Neural cell (in vitro differentiated cells): ENCODE results near the gene PTPRQ. TPM values are rescaled to one million over a fixed set of nuclear protein-coding genes. Genes with fewer than 3 reads are reported as not detected.

Experiments used
- H2AFZ ChIP-seq: fragments of 200-600, 300-800 bp; sonication (generic), shearing (Covaris generic); 2 replicates; pipeline ENCODE4 v1.6.0; 2014; ENCODE audit warnings: low read depth, mild to moderate bottlenecking, antibody characterized with exemption, low read length, moderate library complexity
- H3F3A ChIP-seq: fragments of 200-600 bp; shearing (Covaris generic); 2 replicates; pipeline ENCODE4 v1.6.1; 2016; ENCODE audit warnings: mild to moderate bottlenecking, moderate library complexity, mixed read lengths, antibody characterized with exemption, low read length; ENCODE audit not compliant: insufficient read depth, poor library complexity, severe bottlenecking
- H3K27ac ChIP-seq: fragments of 200-600, 300-800 bp; sonication (generic), shearing (Covaris generic); 2 replicates; pipeline ENCODE4 v1.5.1; 2014; ENCODE audit warnings: mild to moderate bottlenecking, low read length, moderate library complexity
- H3K27me3 ChIP-seq: fragments of 300-800, 200-600 bp; sonication (generic), shearing (Covaris generic); 2 replicates; pipeline ENCODE4 v1.6.0; 2014; ENCODE audit warnings: mild to moderate bottlenecking, low read depth, low read length, moderate library complexity; ENCODE audit not compliant: insufficient read depth
- H3K36me3 ChIP-seq: fragments of 300-800, 200-600 bp; sonication (generic), shearing (Covaris generic); 2 replicates; pipeline ENCODE4 v1.5.1; 2014; ENCODE audit warnings: mild to moderate bottlenecking, antibody characterized with exemption, low read length, moderate library complexity; ENCODE audit not compliant: insufficient read depth
- H3K4me2 ChIP-seq: fragments of 300-800, 200-600 bp; sonication (generic), shearing (Covaris generic); 2 replicates; pipeline ENCODE4 v1.6.0; 2014; ENCODE audit warnings: mild to moderate bottlenecking, low read length
- H3K4me3 ChIP-seq: fragments of 300-800, 200-600 bp; sonication (generic), shearing (Covaris generic); 2 replicates; pipeline ENCODE4 v1.5.1; 2014; ENCODE audit warnings: mild to moderate bottlenecking, low read length, moderate library complexity
- H3K79me2 ChIP-seq: fragments of 200-600 bp; shearing (Covaris generic); replicated peaks from 2 replicates; pipeline ENCODE4 v1.6.0; 2014; ENCODE audit warnings: mild to moderate bottlenecking, low read length, moderate library complexity; ENCODE audit not compliant: insufficient read depth
- H3K9ac ChIP-seq: fragments of 300-800, 200-600 bp; sonication (generic), shearing (Covaris generic); 2 replicates; pipeline ENCODE4 v1.6.1; 2016; ENCODE audit warnings: mild to moderate bottlenecking, low read length, mixed read lengths
- H3K9me2 ChIP-seq: fragments of 200-600 bp; shearing (Covaris generic); 2 replicates; pipeline ENCODE4 v1.6.1; 2016; ENCODE audit warnings: mild to moderate bottlenecking, low read length, mixed read lengths; ENCODE audit not compliant: insufficient read depth
- H3K9me3 ChIP-seq: fragments of 200-600, 300-800 bp; sonication (generic), shearing (Covaris generic); 2 replicates; pipeline ENCODE4 v1.6.1; 2016; ENCODE audit warnings: mild to moderate bottlenecking, mixed run types, low read length, moderate library complexity, mixed read lengths
- H4K20me1 ChIP-seq: fragments of 200-600 bp; shearing (Covaris generic); 2 replicates; pipeline ENCODE4 v1.6.1; 2016; ENCODE audit warnings: mild to moderate bottlenecking, mixed run types; ENCODE audit not compliant: insufficient read depth
- EP300 ChIP-seq: fragments of 450-650 bp; conservative IDR thresholded peaks from 2 replicates; pipeline ENCODE4 v1.6.1; 2014; ENCODE audit warnings: antibody characterized with exemption, mild to moderate bottlenecking, moderate library complexity; ENCODE audit not compliant: poor library complexity, severe bottlenecking
- EZH2 ChIP-seq: fragments of 200-600, 300-800 bp; shearing (Covaris generic), sonication (generic); IDR thresholded peaks from 2 replicates; pipeline ENCODE4 v1.6.1; 2014; ENCODE audit warnings: antibody characterized with exemption, low read length, borderline replicate concordance, mild to moderate bottlenecking; ENCODE audit not compliant: insufficient read depth, poor library complexity, severe bottlenecking
- MXI1 ChIP-seq: fragments of 450-650 bp; conservative IDR thresholded peaks from 2 replicates; pipeline ENCODE4 v1.6.1; 2014; ENCODE audit warnings: antibody characterized with exemption, mild to moderate bottlenecking; ENCODE audit not compliant: poor library complexity, severe bottlenecking
- POLR2AphosphoS5 ChIP-seq: IDR thresholded peaks from 2 replicates; pipeline ENCODE4 v1.6.1; 2012
- RAD21 ChIP-seq: fragments of 450-650 bp; conservative IDR thresholded peaks from 2 replicates; pipeline ENCODE4 v1.6.1; 2014; ENCODE audit warnings: antibody characterized with exemption, mild to moderate bottlenecking, moderate library complexity
- SMC3 ChIP-seq: fragments of 450-650 bp; conservative IDR thresholded peaks from 2 replicates; pipeline ENCODE4 v1.6.1; 2014; ENCODE audit warnings: antibody characterized with exemption, mild to moderate bottlenecking, moderate library complexity; ENCODE audit not compliant: poor library complexity
- TAF1 ChIP-seq: IDR thresholded peaks from 2 replicates; pipeline ENCODE4 v1.6.1; 2012; ENCODE audit warnings: low read depth
- polyA plus RNA-seq: library from polyadenylated mRNA; depleted of rRNA; stranded (reverse); fragments of >200 nt; gene quantifications from 2 replicates; pipeline ENCODE4 v1.2.3, GENCODE V29; 2014
- TF ChIP-seq, protein P1 (sequence below): fragments of 450-650 bp; IDR thresholded peaks from 2 replicates; pipeline ENCODE4 v1.5.1; 2014; ENCODE audit warnings: antibody characterized with exemption, mild to moderate bottlenecking, moderate library complexity; ENCODE audit not compliant: poor library complexity, severe bottlenecking
- TF ChIP-seq, protein P2 (sequence below): IDR thresholded peaks from 2 replicates; pipeline ENCODE4 v1.6.1; 2012; ENCODE audit warnings: borderline replicate concordance

Gene PTPRQ
- polyA plus RNA-seq, 1 donor from 2014 or later, result not detected

DNA sequence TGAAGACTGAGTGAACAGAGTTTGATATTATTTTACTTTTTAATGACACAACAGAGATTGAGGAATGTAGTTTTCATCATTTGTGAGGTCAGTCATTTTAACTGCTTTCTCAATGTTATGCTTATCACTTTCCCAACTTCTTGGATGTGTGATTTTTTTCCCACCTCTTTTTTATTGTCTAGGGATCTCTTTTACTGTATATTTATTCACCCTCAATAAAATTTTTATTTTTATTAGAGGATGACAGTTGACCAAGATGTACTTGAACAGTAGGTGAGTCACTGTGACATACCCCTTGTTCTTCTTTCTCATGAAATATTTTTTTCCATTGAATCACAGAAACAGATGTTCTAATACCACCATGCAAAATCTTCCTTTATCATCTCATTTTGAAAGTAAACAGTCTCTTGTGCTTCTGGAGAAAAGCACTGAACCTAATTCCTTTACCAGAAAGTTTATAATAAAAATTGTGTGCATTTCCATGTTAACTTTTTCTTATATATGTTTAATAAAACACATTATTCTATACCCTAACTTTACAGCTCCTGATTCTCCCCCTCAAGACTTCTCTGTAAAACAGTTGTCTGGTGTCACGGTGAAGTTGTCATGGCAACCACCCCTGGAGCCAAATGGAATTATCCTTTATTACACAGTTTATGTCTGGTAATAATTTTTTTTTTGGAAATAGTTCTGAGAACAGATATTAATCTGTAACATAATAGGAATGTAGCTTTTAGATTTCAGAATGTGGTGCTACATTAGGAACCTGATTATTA, 65.9 kb downstream of the PTPRQ start:
- H4K20me1 ChIP-seq, result no peaks in the 10 kb centered on the region
- H3K27ac ChIP-seq, result no peak overlapping the region
- H3K4me3 ChIP-seq, result no peak overlapping the region
- H3K4me2 ChIP-seq, result no peak overlapping the region
- H2AFZ ChIP-seq, result no peak overlapping the region
- H3F3A ChIP-seq, result no peaks in the 10 kb centered on the region
- H3K9me3 ChIP-seq, result no peaks in the 10 kb centered on the region
- no peak overlapping the region for H3K9ac ChIP-seq
- H3K36me3 ChIP-seq, result no peaks in the 10 kb centered on the region
- no peaks in the 10 kb centered on the region for H3K79me2 ChIP-seq
- TF ChIP-seq, protein P1, sequence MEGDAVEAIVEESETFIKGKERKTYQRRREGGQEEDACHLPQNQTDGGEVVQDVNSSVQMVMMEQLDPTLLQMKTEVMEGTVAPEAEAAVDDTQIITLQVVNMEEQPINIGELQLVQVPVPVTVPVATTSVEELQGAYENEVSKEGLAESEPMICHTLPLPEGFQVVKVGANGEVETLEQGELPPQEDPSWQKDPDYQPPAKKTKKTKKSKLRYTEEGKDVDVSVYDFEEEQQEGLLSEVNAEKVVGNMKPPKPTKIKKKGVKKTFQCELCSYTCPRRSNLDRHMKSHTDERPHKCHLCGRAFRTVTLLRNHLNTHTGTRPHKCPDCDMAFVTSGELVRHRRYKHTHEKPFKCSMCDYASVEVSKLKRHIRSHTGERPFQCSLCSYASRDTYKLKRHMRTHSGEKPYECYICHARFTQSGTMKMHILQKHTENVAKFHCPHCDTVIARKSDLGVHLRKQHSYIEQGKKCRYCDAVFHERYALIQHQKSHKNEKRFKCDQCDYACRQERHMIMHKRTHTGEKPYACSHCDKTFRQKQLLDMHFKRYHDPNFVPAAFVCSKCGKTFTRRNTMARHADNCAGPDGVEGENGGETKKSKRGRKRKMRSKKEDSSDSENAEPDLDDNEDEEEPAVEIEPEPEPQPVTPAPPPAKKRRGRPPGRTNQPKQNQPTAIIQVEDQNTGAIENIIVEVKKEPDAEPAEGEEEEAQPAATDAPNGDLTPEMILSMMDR, result no peak
- TF ChIP-seq SMC3 (no peak), RAD21 (no peak), POLR2AphosphoS5 (no peak), EP300 (no peak), MXI1 (no peak), TAF1 (no peak), EZH2 (no peak)
- TF ChIP-seq, protein P2, sequence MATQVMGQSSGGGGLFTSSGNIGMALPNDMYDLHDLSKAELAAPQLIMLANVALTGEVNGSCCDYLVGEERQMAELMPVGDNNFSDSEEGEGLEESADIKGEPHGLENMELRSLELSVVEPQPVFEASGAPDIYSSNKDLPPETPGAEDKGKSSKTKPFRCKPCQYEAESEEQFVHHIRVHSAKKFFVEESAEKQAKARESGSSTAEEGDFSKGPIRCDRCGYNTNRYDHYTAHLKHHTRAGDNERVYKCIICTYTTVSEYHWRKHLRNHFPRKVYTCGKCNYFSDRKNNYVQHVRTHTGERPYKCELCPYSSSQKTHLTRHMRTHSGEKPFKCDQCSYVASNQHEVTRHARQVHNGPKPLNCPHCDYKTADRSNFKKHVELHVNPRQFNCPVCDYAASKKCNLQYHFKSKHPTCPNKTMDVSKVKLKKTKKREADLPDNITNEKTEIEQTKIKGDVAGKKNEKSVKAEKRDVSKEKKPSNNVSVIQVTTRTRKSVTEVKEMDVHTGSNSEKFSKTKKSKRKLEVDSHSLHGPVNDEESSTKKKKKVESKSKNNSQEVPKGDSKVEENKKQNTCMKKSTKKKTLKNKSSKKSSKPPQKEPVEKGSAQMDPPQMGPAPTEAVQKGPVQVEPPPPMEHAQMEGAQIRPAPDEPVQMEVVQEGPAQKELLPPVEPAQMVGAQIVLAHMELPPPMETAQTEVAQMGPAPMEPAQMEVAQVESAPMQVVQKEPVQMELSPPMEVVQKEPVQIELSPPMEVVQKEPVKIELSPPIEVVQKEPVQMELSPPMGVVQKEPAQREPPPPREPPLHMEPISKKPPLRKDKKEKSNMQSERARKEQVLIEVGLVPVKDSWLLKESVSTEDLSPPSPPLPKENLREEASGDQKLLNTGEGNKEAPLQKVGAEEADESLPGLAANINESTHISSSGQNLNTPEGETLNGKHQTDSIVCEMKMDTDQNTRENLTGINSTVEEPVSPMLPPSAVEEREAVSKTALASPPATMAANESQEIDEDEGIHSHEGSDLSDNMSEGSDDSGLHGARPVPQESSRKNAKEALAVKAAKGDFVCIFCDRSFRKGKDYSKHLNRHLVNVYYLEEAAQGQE, result no peak
- H3K27me3 ChIP-seq, result no peaks in the 10 kb centered on the region
- H3K9me2 ChIP-seq, result no peaks in the 10 kb centered on the region

DNA sequence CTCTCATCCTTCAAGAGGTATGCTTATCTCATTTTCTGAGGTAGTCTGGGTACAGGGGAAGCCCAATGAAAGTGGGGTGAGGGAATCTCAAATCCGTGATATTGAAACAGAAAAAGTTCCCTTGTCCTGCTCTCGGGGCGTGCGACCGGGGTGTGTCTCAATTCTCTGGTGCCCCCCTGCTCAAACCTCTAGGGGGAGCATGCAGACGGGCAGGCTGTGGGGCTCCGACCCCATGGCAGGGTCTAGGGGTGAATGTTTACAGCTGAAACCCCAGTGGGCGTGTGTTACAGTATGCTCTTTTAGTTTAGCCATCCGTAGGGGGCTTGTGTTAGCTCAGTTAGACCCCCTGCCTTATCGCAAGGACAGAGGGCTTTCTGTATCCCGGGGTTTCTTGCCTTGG, 68.7 kb downstream of the PTPRQ start:
- Histone ChIP-seq H3K36me3 (no peaks in the 10 kb centered on the region), H3F3A (no peaks in the 10 kb centered on the region), H3K9me3 (no peaks in the 10 kb centered on the region), H3K9me2 (no peaks in the 10 kb centered on the region), H4K20me1 (no peaks in the 10 kb centered on the region), H3K4me3 (no peak overlapping the region), H3K4me2 (no peak overlapping the region), H3K79me2 (no peaks in the 10 kb centered on the region), H3K27ac (no peak overlapping the region), H3K27me3 (no peaks in the 10 kb centered on the region), H2AFZ (no peak overlapping the region), H3K9ac (no peak overlapping the region)
- TF ChIP-seq SMC3 (no peak), EZH2 (no peak), POLR2AphosphoS5 (no peak), RAD21 (no peak), EP300 (no peak), MXI1 (no peak), TAF1 (no peak)
- TF ChIP-seq, protein P2, result no peak
- TF ChIP-seq, protein P1, result no peak
